Endothelial cell of umbilical vein (primary cell): Measurements from ENCODE around the gene DAD1. TPM values are rescaled to one million over a fixed set of nuclear protein-coding genes. Genes with fewer than 3 reads are reported as not detected.

Experiments
- BruUV-seq: library from RNA; stranded (reverse); fragments of 400-500 nt; replicated peaks from 2 replicates; lab custom pipeline; 2021; lab: Mats Ljungman, UMichigan
- CTCF ChIA-PET: fragments of 300-600, 350-600 bp; sonication (Branson Sonifier 250); formaldehyde crosslinking; loops from one replicate; lab custom pipeline; 2021; ENCODE audit warnings: antibody characterized with exemption, inconsistent platforms; lab: Charles Lee
- POLR2A ChIA-PET: fragments of 300-600, 350-600 bp; sonication (Branson Sonifier 250); formaldehyde crosslinking; loops from one replicate; lab custom pipeline; 2021; ENCODE audit warnings: antibody characterized with exemption, inconsistent platforms; lab: Charles Lee
- DNase-seq: peaks from one replicate; pipeline ENCODE4 v3.0.0-alpha.2; 2011; ENCODE audit warnings: low read depth, low spot score
- FAIRE-seq: peaks from 2 replicates; lab custom pipeline; 2011; peaks lifted over from hg19 to GRCh38; lab: Jason Lieb, UNC
- H2AFZ ChIP-seq: 2 replicates; pipeline ENCODE4 v1.6.0; 2012; ENCODE audit warnings: low read depth, low read length, control low read depth, inconsistent platforms
- H3K27ac ChIP-seq: 2 replicates; pipeline ENCODE4 v1.5.1; 2011; ENCODE audit warnings: low read depth, mild to moderate bottlenecking, control low read depth, low read length, moderate library complexity; ENCODE audit not compliant: insufficient read depth
- H3K27me3 ChIP-seq, 2 experiments: 2 replicates each; pipeline versions ENCODE4 v1.6.0 to v1.6.1; 2011; ENCODE audit warnings: low read length in 2 of 2, mixed read lengths in 1 of 2; ENCODE audit not compliant: control insufficient read depth in 2 of 2, insufficient read depth in 2 of 2
- H3K36me3 ChIP-seq, 2 experiments: 2 replicates in 1 of 2; 3 replicates in 1 of 2; pipeline ENCODE4 v1.5.1; 2011; ENCODE audit warnings: low read length in 2 of 2, mild to moderate bottlenecking in 1 of 2, moderate library complexity in 1 of 2; ENCODE audit not compliant: control insufficient read depth in 2 of 2, insufficient read depth in 2 of 2; ENCODE audit errors: extremely low read depth in 1 of 2
- H3K4me1 ChIP-seq: 3 replicates; pipeline ENCODE4 v1.5.1; 2011; ENCODE audit warnings: mild to moderate bottlenecking, low read length; ENCODE audit not compliant: control insufficient read depth, insufficient read depth; ENCODE audit errors: extremely low read depth
- H3K4me2 ChIP-seq: 2 replicates; pipeline ENCODE4 v1.6.1; 2011; ENCODE audit warnings: low read length, control low read depth, mixed read lengths; ENCODE audit not compliant: insufficient read depth
- H3K4me3 ChIP-seq, 3 experiments: fragments of 200-600 bp in 1 of 3; sonication (generic), shearing (Covaris generic) in 1 of 3; replicated peaks in 1 of 3; 2 replicates each; pipeline ENCODE4 v1.5.1; 2011 to 2016; ENCODE audit warnings: control low read depth in 3 of 3, low read length in 3 of 3, mild to moderate bottlenecking in 2 of 3, inconsistent platforms in 1 of 3, low read depth in 1 of 3, moderate library complexity in 1 of 3; ENCODE audit not compliant: insufficient read depth in 1 of 3
- H3K79me2 ChIP-seq: 2 replicates; pipeline ENCODE4 v1.6.0; 2012; ENCODE audit warnings: low read length, inconsistent platforms; ENCODE audit not compliant: control insufficient read depth, insufficient read depth
- H3K9ac ChIP-seq: replicated peaks from 2 replicates; pipeline ENCODE3; 2011; ENCODE audit warnings: low read length, control low read depth; ENCODE audit not compliant: insufficient read depth; ENCODE audit errors: extremely low read depth
- H3K9me1 ChIP-seq: replicated peaks from 3 replicates; pipeline ENCODE4 v1.6.0; 2011; ENCODE audit warnings: mild to moderate bottlenecking, low read length; ENCODE audit not compliant: control insufficient read depth, insufficient read depth; ENCODE audit errors: extremely low read depth
- H3K9me3 ChIP-seq: replicated peaks from 2 replicates; pipeline ENCODE4 v1.5.1; 2012; ENCODE audit warnings: low read length, inconsistent platforms; ENCODE audit not compliant: control insufficient read depth, insufficient read depth
- H4K20me1 ChIP-seq: replicated peaks from 2 replicates; pipeline ENCODE3; 2011; ENCODE audit warnings: mild to moderate bottlenecking, low read length; ENCODE audit not compliant: control insufficient read depth, insufficient read depth; ENCODE audit errors: extremely low read depth
- CTCF ChIP-seq, 2 donors: IDR thresholded peaks; 1 replicate in 1 of 2; 2 replicates in 1 of 2; pipeline ENCODE4 v1.5.1; 2011; ENCODE audit warnings: low read length in 2 of 2, mild to moderate bottlenecking in 2 of 2, moderate library complexity in 2 of 2, control low read depth in 1 of 2, inconsistent platforms in 1 of 2, low read depth in 1 of 2; ENCODE audit not compliant: insufficient read depth in 1 of 2; ENCODE audit errors: extremely low read depth in 1 of 2
- EZH2 ChIP-seq: IDR thresholded peaks from 2 replicates; pipeline ENCODE4 v1.6.1; 2012; ENCODE audit warnings: borderline replicate concordance, low read depth, mild to moderate bottlenecking, moderate library complexity, low read length, inconsistent platforms; ENCODE audit not compliant: severe bottlenecking
- FOS ChIP-seq: IDR thresholded peaks from 2 replicates; pipeline ENCODE4 v1.6.1; 2011; ENCODE audit warnings: mild to moderate bottlenecking, low read length, moderate library complexity, borderline replicate concordance; ENCODE audit not compliant: insufficient read depth
- GATA2 ChIP-seq: IDR thresholded peaks from 2 replicates; pipeline ENCODE4 v1.7.0; 2011; ENCODE audit warnings: low read depth, mild to moderate bottlenecking, moderate library complexity, mixed read lengths, low read length; ENCODE audit not compliant: insufficient read length, insufficient read depth
- JUN ChIP-seq: IDR thresholded peaks from 2 replicates; pipeline ENCODE4 v1.6.1; 2011; ENCODE audit warnings: borderline replicate concordance, low read depth; ENCODE audit not compliant: insufficient read length, insufficient read depth
- MAX ChIP-seq: IDR thresholded peaks from 2 replicates; pipeline ENCODE4 v1.6.1; 2011; ENCODE audit not compliant: insufficient read depth, insufficient read length
- MYC ChIP-seq: IDR thresholded peaks from one replicate; pipeline ENCODE4 v1.6.1; 2011; ENCODE audit warnings: mild to moderate bottlenecking, low read depth, low read length
- POLR2A ChIP-seq: IDR thresholded peaks from 2 replicates; pipeline ENCODE4 v1.6.1; 2012; ENCODE audit warnings: low read depth, mild to moderate bottlenecking, control low read depth, low read length
- POLR2AphosphoS5 ChIP-seq: IDR thresholded peaks from 2 replicates; pipeline ENCODE4 v1.6.1; 2012; ENCODE audit warnings: low read depth, mild to moderate bottlenecking, control low read depth, low read length, moderate library complexity; ENCODE audit not compliant: insufficient read depth
- dilution Hi-C: fragments of 300-500 bp; cut with MboI; formaldehyde crosslinking; loops from one replicate; pipeline ENCODE4 v1.15.0; 2019; ENCODE audit warnings: low sequenced_read_pairs; ENCODE audit not compliant: extremely low pct_ligation_motif_present
- intact Hi-C: fragments of 100-400 bp; cut with micrococcal nuclease; formaldehyde crosslinking; loops from one replicate; pipeline ENCODE4 v1.10.0; 2022
- polyA plus RNA-seq, 4 experiments: library from polyadenylated mRNA; depleted of rRNA in 3 of 4; stranded (reverse) in 3 of 4; unstranded in 1 of 4; fragments of >200 nt; gene quantifications; 2 replicates each; pipeline versions ENCODE4 v1.2.1 to v1.2.3, GENCODE V29; 2011 to 2012; ENCODE audit warnings: missing spikeins in 1 of 4
- total RNA-seq: library from RNA; stranded (reverse); gene quantifications from 2 replicates; pipeline ENCODE4 v1.2.3, GENCODE V29; 2021

DAD1 gene
- total and polyA plus RNA-seq, 2 donors (not counting 3 experiments of a cell fraction or from before 2014, with no cell fraction given), result 299 to 1,227 TPM

GRCh38 chr14:22613106-22613695, 24.2 kb upstream of the DAD1 start:
- H3K79me2 ChIP-seq, result no peaks in the 10 kb centered on the region
- ChIA-PET CTCF (interaction anchor here (0.8 to 1.4 kb wide), 5 partner anchors 14 to 239 kb away, joined by 3 to 8 read pairs (median 4); no protein-coding TSS in a partner anchor), POLR2A (no interaction called here)
- DNase-seq, result peak; percentile 34
- peaks cover 16 to 21% of the 10 kb centered on the region in 2 experiments for H3K36me3 ChIP-seq
- no peak for TF ChIP-seq MAX
- TF ChIP-seq JUN, result no peak
- no peak for TF ChIP-seq FOS
- TF ChIP-seq POLR2A, result no peak
- no peak for TF ChIP-seq GATA2
- no peak for TF ChIP-seq MYC
- TF ChIP-seq CTCF (IDR thresholded peaks at IDR 0.05; ENCODE audit: extremely low read depth in 1 of 2, insufficient read depth in 1 of 2, low read depth in 1 of 2, low read length in 2 of 2), result peak in 1 of 2 donors; percentile 16
- TF ChIP-seq POLR2AphosphoS5, result no peak
- no peak for TF ChIP-seq EZH2
- no peaks in the 10 kb centered on the region for H3K9me1 ChIP-seq
- H3K9ac ChIP-seq, result peak overlapping the region; percentile 62
- no peaks in the 10 kb centered on the region for H3K9me3 ChIP-seq
- H4K20me1 ChIP-seq, result no peaks in the 10 kb centered on the region
- no peak overlapping the region for H3K4me2 ChIP-seq
- H3K4me1 ChIP-seq, result peaks cover 20% of the 10 kb centered on the region
- intact Hi-C loops (no loop called here), dilution Hi-C loops (no loop called here)
- H3K4me3 ChIP-seq, result no peak overlapping the region
- no TSS peak for BruUV-seq
- FAIRE-seq, result no peak
- H3K27me3 ChIP-seq, result no peaks in the 10 kb centered on the region
- peak overlapping the region; percentile 91 for H3K27ac ChIP-seq
- no peak overlapping the region for H2AFZ ChIP-seq
